Transverse colon (tissue), 4 donors: Measurements from ENCODE around the gene DRP2.

Experiments used
- POLR2A ChIP-seq: fragments of 450-650 bp; IDR thresholded peaks from one replicate; pipeline ENCODE4 v1.6.1; 2016; ENCODE audit warnings: antibody characterized with exemption, mild to moderate bottlenecking, moderate library complexity
- POLR2AphosphoS5 ChIP-seq, 3 donors: sonication (generic); formaldehyde crosslinking; IDR thresholded peaks; one replicate each; pipeline ENCODE4 v1.6.1; 2016; ENCODE audit warnings: antibody characterized with exemption in 3 of 3
- TF ChIP-seq, protein P1 (sequence below), 5 experiments: fragments of 200-600 bp in 3 of 5; fragments of 450-650 bp in 2 of 5; sonication (generic) in 3 of 5; IDR thresholded peaks; 1 replicate in 2 of 5; 2 replicates in 3 of 5; pipeline ENCODE4 v1.5.1; 2016 to 2017; ENCODE audit warnings: antibody characterized with exemption in 5 of 5, inconsistent platforms in 3 of 5, mild to moderate bottlenecking in 2 of 5, moderate library complexity in 1 of 5

DNA sequence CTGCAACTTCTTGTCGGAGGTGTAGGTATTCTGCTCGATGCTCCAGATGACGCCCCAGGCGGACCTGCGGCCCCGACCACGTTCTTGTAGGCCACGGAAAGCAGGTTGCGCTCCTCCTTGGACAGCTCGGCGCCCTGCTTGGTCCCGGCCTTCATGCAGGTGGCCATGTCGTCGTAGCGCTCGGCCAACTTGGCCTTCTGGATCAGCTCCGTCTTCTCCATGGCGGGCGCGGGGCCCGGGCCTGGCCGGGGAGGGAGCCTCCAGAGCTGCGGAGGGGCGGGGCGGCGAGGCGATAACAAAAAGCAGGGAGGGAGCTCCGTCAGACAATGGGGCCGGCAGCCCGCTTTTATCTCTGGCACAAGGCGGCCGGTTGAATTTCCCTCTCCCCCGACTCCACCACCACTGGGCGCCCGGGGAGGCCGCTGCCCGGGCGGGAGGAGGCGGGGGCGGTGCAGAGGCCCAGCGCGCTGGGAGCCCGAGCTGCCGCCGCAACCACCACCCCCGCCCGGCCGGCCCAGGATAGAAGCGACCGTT lies 28.3 kb upstream of the DRP2 start:
- TF ChIP-seq, protein P1, sequence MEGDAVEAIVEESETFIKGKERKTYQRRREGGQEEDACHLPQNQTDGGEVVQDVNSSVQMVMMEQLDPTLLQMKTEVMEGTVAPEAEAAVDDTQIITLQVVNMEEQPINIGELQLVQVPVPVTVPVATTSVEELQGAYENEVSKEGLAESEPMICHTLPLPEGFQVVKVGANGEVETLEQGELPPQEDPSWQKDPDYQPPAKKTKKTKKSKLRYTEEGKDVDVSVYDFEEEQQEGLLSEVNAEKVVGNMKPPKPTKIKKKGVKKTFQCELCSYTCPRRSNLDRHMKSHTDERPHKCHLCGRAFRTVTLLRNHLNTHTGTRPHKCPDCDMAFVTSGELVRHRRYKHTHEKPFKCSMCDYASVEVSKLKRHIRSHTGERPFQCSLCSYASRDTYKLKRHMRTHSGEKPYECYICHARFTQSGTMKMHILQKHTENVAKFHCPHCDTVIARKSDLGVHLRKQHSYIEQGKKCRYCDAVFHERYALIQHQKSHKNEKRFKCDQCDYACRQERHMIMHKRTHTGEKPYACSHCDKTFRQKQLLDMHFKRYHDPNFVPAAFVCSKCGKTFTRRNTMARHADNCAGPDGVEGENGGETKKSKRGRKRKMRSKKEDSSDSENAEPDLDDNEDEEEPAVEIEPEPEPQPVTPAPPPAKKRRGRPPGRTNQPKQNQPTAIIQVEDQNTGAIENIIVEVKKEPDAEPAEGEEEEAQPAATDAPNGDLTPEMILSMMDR (IDR thresholded peaks at IDR 0.05): no peak
- TF ChIP-seq POLR2A: no peak
- TF ChIP-seq POLR2AphosphoS5 (IDR thresholded peaks at IDR 0.05): no peak
